ENCODE results near the gene KCNN3. TPM values are rescaled to one million over a fixed set of nuclear protein-coding genes. Genes with fewer than 3 reads are reported as not detected.

The KCNN3 gene
- total and polyA plus RNA-seq, 5 donors: 1.2 to 3.8 (median 3.3) TPM

DNA sequence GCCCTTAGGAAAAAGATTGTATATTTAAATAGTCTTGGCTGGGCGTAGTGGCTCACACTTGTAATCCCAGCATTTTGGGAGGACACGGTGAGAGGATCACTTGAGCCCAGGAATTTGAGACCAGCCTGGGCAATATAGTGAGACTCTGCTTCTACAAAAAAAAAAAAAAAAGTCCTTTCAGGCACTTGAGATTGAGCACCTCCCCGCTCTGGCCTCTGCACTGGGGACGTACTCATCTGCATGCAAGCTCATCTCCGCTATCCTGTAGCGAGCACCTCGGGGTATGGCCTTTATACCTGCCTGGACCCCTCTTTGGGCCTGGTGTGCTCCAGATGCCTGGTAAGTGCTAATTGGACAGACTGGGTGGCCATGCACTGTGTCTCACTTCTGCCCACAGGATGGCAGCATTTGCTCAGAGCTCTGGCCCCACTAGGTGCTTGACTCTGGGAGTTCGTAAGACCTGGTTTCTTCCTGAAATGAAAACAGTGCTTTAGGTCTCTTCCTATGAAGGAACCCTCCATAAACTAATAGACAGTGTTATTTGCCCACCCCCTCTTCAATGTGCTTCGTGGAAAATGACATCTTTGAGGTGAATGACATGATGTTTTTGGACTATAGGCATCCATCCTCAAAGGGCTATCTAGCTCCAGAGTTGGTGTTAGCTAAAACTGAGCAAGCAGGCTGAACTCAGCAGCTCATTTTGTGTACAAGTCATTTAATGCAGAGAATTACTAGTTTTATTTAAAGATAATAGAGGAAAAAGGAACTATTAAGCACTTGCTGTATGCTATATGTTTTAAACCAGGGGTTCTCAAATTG is 200.4 kb downstream of the KCNN3 start:
- H3K27ac ChIP-seq (ENCODE audit: low read length): no peak overlapping the region
- 48% methylated on average over 9 of the region's 9 CpGs for WGBS
- H3K9me3 ChIP-seq (ENCODE audit: control insufficient read depth, low read length): no peaks in the 10 kb centered on the region
- peak; percentile 96 to 98 for ATAC-seq
- H3K27me3 ChIP-seq (ENCODE audit: control insufficient read depth, insufficient read depth): no peaks in the 10 kb centered on the region
- no peak overlapping the region for H3K4me3 ChIP-seq (ENCODE audit: low read length)
- DNase-seq: peak; percentile 73 to 88 (median 85)
- H3K4me1 ChIP-seq (ENCODE audit: control insufficient read depth, insufficient read depth, low read length): no peaks in the 10 kb centered on the region
- intact Hi-C loops (cut with DNase I): loop anchor here (2.0 to 10.0 kb wide), 6 partner anchors 85 to 213 kb away; no protein-coding TSS in a partner anchor

DNA sequence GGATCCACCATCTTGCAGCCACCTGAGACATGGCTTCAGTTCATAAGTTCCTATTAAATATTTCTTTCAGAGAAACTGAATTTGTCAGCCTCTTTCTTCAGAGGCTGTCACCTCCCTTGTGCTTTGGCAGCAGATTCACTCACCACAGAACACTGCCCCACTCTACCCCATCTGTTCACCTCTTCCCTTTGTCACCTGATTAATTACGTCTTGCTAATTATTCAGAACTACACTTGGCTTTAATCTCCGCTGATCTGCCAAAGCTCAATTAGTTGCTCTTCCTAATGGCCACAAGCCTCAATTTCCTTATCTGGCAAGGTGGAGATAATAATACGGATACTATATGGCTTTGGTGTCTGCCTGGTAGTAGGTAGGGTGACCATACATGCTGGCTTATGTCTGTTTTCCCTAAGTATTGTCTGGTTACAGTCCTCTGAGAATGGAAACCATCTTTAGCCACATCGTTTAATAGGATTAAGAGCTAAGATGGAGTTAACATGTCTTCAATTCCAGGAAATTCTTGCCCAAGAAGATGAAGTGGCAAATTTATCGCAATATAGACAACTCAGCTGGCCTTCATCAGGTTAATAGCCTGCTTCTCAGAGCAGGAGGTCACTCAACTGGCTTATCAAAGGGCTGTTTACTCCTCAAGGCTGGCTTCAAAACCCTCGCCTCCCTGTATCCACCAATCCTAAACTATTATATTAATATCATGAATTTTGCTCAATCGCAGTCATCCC is 203.9 kb downstream of the KCNN3 start:
- no peak for ATAC-seq
- WGBS: 63% methylated on average over 7 of the region's 7 CpGs
- Histone ChIP-seq H3K27me3 (ENCODE audit: control insufficient read depth, insufficient read depth) (no peaks in the 10 kb centered on the region), H3K27ac (ENCODE audit: low read length) (no peak overlapping the region), H3K4me1 (ENCODE audit: control insufficient read depth, insufficient read depth, low read length) (no peaks in the 10 kb centered on the region), H3K4me3 (ENCODE audit: low read length) (no peak overlapping the region), H3K9me3 (ENCODE audit: control insufficient read depth, low read length) (no peaks in the 10 kb centered on the region)
- intact Hi-C loops (cut with DNase I): loop anchor here (5.0 to 10.0 kb wide), 5 partner anchors 89 to 216 kb away; no protein-coding TSS in a partner anchor
- no peak for DNase-seq

DNA sequence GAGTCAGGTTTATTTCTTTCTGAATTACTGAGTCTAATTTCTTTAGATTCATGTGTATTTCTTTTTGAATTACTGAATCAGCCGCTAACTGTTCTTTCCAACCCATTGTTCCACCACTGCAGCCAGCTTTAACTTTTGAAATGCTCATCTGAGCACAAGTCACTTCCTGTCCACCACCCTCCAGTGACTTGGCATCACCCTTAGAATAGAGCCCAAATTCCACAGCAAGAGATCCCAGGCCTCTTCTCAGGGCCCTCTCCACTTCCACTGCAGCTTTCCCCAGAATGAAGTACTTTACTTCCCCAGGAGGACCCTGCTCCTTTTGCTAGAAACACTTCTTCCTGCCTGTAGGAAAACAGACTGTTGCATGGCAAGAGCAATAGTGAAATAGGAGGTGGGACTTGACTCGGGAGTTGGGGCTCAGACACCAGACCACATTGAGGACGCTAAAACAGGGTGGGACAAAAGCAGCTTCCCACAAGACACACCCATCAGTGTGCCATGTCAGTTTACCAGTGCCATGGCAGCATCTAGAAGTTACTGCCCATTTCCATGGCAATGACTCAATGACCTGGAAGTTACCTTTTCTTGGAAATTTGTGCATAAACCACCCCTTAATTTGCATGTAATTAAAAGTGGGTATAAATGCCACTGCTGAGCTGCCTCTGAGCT is 205.6 kb downstream of the KCNN3 start:
- H3K4me3 ChIP-seq (ENCODE audit: low read length): no peak overlapping the region
- H3K4me1 ChIP-seq (ENCODE audit: control insufficient read depth, insufficient read depth, low read length): no peaks in the 10 kb centered on the region
- 74% methylated on average over 3 of the region's 3 CpGs for WGBS
- intact Hi-C loops (cut with DNase I): loop anchor here (5.0 to 10.0 kb wide), 5 partner anchors 90 to 218 kb away; no protein-coding TSS in a partner anchor
- no peaks in the 10 kb centered on the region for H3K9me3 ChIP-seq (ENCODE audit: control insufficient read depth, low read length)
- ATAC-seq (no peak), DNase-seq (no peak)
- H3K27me3 ChIP-seq (ENCODE audit: control insufficient read depth, insufficient read depth): no peaks in the 10 kb centered on the region
- H3K27ac ChIP-seq (ENCODE audit: low read length): no peak overlapping the region

DNA sequence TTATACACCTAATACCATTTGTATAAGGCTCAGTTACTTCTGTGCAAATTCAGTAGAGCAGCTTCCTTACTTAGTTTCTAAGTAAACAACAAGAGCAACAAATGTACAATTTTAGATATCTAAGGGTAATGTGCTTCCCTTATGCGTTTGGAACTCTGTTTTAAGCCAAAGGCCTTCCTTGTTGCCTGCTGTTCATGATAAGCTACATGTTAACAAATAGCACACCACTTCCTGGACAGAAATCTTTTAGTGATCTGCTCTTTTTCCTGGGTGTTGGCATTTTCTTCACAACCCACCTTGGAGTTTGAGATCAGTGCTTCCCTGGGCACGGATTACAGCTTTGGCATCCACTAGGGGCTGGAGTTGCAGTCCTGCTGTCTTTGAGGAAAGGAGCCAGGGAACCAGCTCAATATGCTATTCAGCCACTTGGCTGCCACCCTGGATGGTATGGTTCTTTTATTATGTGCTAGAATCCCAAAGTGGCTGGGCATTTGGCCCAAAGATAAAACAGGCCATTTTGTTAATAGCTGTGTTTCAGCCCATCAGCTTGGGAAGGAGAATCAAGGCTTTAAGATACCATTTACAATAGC is 206.5 kb downstream of the KCNN3 start:
- no peaks in the 10 kb centered on the region for H3K27me3 ChIP-seq (ENCODE audit: control insufficient read depth, insufficient read depth)
- no peak overlapping the region for H3K4me3 ChIP-seq (ENCODE audit: low read length)
- no peaks in the 10 kb centered on the region for H3K9me3 ChIP-seq (ENCODE audit: control insufficient read depth, low read length)
- DNase-seq (no peak), ATAC-seq (no peak)
- intact Hi-C loops (cut with DNase I): loop anchor here in 2 of 4 donors (10.0 kb wide), 2 partner anchors 91 to 101 kb away; no protein-coding TSS in a partner anchor
- no peaks in the 10 kb centered on the region for H3K4me1 ChIP-seq (ENCODE audit: control insufficient read depth, insufficient read depth, low read length)
- 12% methylated on average over 2 of the region's 2 CpGs for WGBS
- H3K27ac ChIP-seq (ENCODE audit: low read length): no peak overlapping the region

DNA sequence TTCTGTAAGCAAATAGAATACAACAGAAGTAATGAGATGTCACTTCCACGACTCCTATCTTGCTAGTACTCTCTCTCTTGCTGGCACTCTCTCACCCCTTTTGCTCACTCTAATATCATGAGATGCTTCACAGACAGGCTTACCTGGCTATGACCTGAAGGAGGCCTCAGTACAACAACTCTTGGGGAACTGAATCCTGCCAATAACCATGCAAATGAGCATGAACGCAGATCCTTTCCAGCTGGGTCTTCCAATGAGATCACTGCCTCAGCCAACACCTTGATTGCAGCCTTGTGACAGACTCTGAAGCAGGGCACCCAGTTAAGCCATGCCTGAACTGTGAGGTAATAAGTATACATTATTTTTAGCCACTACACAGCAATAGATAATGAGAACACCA is 209.0 kb downstream of the KCNN3 start:
- intact Hi-C loops (cut with DNase I): loop anchor here in 2 of 4 donors (10.0 kb wide), 2 partner anchors 94 to 104 kb away; no protein-coding TSS in a partner anchor
- 49% methylated on average over 2 of the region's 2 CpGs for WGBS
- Histone ChIP-seq H3K27me3 (ENCODE audit: control insufficient read depth, insufficient read depth) (no peaks in the 10 kb centered on the region), H3K4me1 (ENCODE audit: control insufficient read depth, insufficient read depth, low read length) (no peaks in the 10 kb centered on the region), H3K4me3 (ENCODE audit: low read length) (no peak overlapping the region), H3K9me3 (ENCODE audit: control insufficient read depth, low read length) (no peaks in the 10 kb centered on the region), H3K27ac (ENCODE audit: low read length) (no peak overlapping the region)
- no peak for ATAC-seq
- DNase-seq: no peak

DNA sequence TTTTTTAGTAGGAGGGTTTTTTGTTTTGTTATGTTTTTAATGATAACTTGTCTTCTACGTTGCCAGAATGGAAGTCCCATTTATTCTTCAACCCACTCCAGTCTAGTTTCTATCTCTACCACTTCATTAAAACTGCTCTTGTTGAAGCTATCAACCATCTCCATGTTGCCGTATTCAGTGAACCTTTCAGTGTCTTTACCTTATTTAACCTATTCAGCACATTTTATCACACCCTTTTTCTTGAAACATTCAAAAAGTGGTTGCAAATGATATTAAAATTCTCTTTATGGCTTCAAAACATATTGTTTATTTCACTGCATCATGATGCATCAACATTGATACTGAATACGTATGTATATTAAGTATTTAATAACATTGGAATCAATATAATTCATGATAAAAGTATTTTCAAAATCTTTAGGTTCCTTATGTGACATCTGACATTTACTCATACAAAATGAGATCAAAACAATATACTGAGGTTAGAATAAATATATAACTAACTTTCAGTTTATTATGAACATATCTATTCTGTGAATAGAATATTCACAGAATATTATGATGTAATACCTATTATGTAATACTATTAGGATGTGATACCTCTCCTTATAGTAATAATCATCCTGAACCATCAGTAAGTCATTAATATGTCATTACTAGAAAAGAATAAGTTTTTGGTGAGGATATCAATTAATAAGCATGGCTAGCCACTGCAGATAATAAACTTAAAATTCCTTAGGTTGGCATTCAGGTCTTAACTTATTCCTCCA is 210.1 kb downstream of the KCNN3 start:
- Histone ChIP-seq H3K27ac (ENCODE audit: low read length) (no peak overlapping the region), H3K4me3 (ENCODE audit: low read length) (no peak overlapping the region), H3K4me1 (ENCODE audit: control insufficient read depth, insufficient read depth, low read length) (no peaks in the 10 kb centered on the region), H3K27me3 (ENCODE audit: control insufficient read depth, insufficient read depth) (no peaks in the 10 kb centered on the region), H3K9me3 (ENCODE audit: control insufficient read depth, low read length) (no peaks in the 10 kb centered on the region)
- intact Hi-C loops (cut with DNase I): loop anchor here in 2 of 4 donors (10.0 kb wide), 2 partner anchors 95 to 105 kb away; no protein-coding TSS in a partner anchor
- ATAC-seq (no peak), DNase-seq (no peak)
- WGBS: 72% methylated on average over 3 of the region's 3 CpGs

DNA sequence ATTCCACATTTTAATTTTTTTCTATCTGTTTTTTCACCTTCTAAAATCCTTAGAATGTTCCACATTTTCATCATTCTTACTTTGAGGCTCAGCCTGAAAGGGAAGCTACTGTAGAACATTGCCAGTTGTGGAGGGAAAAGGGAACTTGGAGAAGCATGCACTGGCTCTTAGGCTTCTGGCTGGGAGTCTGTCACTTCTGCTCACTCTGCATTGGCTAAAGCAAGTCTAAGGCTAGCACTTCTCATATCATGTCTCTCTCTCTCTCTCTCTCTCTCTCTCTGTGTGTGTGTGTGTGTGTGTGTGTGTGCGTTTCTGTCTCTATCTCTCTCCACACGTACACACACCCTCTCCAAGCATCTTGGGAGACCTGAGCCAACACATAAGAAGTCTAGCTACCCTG is 212.5 kb downstream of the KCNN3 start:
- ATAC-seq: no peak
- Histone ChIP-seq H3K27me3 (ENCODE audit: control insufficient read depth, insufficient read depth) (no peaks in the 10 kb centered on the region), H3K27ac (ENCODE audit: low read length) (no peak overlapping the region), H3K9me3 (ENCODE audit: control insufficient read depth, low read length) (no peaks in the 10 kb centered on the region), H3K4me1 (ENCODE audit: control insufficient read depth, insufficient read depth, low read length) (no peaks in the 10 kb centered on the region), H3K4me3 (ENCODE audit: low read length) (no peak overlapping the region)
- 21% methylated on average over 2 of the region's 2 CpGs for WGBS
- intact Hi-C loops (cut with DNase I): no loop called here
- no peak for DNase-seq

DNA sequence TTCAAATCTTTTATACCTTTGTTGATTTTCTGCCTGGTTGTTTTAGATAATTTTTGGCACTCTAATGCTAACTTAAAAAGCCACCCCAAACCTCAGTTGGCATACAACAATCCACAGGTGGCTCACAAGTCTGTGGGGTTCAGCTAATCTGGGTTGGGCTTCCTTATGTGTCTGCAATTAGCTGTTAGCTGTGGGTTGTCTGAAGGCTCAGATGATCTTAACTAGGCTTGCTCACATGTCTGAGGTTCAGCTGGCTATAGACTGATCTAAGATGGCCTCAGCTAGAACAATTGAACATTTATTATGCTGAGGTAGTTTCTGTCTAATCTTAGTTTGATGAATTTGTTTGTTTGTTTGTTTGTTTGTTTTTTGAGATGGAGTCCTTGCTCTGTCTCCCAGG is 217.2 kb downstream of the KCNN3 start:
- Histone ChIP-seq H3K27me3 (ENCODE audit: control insufficient read depth, insufficient read depth) (no peaks in the 10 kb centered on the region), H3K27ac (ENCODE audit: low read length) (no peak overlapping the region), H3K4me1 (ENCODE audit: control insufficient read depth, insufficient read depth, low read length) (no peaks in the 10 kb centered on the region), H3K4me3 (ENCODE audit: low read length) (no peak overlapping the region), H3K9me3 (ENCODE audit: control insufficient read depth, low read length) (no peaks in the 10 kb centered on the region)
- intact Hi-C loops (cut with DNase I): no loop called here
- ATAC-seq: no peak
- no peak for DNase-seq

Measured in right cardiac atrium (tissue), 5 donors.